ENCODE measurements around the gene PTPRN2.
"Not testable (repeated sequence)": the region's sequence is repeated elsewhere in the genome, so short reads cannot be mapped to it uniquely, and the experiment has no call there.

PTPRN2 gene

DNA sequence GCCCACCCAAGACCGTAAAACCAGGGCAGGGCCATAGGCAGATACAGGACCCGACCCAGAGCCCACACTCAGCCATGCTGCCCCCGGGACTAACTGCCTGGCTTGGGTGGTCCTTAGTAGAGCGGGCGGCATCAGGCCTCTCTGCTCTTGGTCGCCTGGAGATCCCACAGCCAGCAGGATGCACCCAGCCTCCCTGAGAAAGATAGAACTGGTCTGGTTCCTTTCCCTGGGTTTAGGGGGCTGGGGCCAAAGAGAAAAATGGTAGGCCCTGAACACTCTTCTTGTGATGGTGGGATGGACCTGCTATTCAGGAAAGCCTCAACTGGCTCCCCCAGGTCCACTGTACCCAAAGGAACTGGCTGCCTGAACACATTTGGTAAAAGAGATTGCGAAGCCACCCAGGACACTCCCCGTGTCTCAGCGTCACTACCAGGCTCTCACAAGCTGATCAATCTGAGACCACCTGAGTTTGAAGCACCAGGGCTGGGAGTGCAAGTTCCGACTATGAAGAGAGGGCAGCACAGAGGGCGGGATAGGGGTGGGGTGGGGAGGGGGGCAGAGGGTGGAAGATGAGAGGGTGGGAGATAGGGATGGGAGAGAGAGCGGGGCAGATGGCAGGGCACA lies 659.3 kb downstream of the PTPRN2 start:
- no peak for DNase-seq

DNA sequence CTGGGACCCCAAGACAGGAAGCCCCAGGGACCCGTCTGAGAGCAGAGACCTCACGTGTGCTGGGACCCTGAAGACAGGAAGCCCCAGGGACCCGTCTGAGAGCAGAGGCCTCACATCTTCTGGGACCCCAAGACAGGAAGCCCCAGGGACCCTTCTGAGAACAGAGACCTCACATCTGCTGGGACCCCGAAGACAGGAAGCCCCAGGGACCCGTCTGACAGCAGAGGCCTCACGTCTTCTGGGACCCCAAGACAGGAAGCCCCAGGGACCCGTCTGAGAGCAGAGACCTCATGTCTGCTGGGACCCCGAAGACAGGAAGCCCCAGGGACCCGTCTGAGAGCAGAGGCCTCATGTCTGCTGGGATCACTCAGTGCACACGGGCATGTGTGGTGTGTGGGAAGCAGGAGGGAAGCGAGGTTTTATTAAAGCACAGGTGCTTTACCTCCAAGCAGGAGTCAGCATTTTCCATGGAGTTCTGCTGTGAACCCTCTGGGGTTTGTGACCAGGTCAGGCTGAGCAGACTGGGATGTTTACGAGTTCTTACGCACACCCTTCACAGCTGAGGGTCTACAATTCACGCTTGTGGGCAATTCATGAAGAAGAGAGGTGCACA lies 660.2 kb downstream of the PTPRN2 start:
- no peak for DNase-seq

DNA sequence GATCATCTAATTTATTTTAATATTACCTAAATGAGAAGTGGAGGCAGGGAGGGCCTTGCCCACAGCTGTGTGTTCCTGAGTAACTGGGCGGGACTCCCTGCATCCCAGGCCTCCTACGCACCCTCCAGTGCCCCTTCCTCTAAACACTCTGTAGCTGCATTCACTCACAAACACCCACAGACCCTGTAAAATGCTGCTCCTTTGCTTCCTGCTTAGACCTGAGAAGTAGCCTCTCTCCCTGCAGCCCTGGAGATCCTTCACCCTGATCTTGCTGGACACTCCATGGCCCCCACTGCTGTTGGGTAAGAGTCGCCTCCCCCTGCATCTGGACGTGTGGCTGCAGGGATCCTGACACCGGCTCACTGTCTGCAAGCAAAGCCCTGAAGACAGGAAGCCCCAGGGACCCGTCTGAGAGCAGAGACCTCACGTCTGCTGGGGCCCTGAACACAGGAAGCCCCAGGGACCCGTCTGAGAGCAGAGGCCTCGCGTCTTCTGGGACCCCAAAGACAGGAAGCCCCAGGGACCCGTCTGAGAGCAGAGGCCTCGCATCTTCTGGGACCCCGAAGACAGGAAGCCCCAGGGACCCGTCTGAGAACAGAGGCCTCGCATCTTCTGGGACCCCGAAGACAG lies 661.0 kb downstream of the PTPRN2 start:
- no peak for DNase-seq

DNA sequence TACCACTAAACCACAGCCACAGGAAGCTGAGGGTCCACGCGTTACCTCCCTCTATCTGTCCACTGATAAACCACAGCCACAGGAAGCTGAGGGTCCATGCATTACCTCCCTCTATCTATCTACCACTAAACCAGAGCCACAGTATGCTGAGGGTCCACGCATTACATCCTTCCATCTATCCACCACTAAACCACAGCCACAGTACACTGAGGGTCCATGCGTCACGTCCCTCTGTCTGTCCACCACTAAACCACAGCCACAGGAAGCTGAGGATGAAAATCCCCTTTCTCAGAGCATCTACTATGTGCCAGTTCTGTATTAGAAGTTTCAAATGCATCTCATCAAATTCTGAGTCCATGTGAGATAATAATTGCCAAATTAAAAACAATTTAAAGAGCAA lies 661.5 kb downstream of the PTPRN2 start:
- DNase-seq, result no peak

DNA sequence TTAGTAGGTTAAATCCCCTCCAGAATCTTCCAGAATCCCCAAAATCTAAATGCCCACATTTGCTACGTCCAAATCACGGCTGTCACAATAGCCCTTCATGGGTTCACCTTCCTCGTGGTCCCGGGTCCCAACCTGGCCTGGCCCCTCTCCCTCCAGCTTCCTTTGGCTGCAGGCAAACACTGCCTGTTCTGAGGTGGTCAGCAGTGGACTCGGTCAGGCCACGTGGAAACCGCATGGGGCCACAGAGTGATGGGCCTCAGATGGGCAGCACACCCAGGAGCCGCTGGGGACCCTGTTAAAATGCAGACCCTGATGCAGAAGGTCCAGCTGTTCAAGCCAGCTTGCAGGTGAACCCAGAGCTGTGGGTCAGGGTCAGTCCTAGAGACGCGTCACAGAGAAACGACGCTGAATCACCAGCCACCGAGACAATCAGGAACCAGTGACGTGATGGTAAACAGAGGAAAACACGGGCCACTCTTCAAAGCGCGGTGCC lies 662.2 kb downstream of the PTPRN2 start:
- no peak for DNase-seq

DNA sequence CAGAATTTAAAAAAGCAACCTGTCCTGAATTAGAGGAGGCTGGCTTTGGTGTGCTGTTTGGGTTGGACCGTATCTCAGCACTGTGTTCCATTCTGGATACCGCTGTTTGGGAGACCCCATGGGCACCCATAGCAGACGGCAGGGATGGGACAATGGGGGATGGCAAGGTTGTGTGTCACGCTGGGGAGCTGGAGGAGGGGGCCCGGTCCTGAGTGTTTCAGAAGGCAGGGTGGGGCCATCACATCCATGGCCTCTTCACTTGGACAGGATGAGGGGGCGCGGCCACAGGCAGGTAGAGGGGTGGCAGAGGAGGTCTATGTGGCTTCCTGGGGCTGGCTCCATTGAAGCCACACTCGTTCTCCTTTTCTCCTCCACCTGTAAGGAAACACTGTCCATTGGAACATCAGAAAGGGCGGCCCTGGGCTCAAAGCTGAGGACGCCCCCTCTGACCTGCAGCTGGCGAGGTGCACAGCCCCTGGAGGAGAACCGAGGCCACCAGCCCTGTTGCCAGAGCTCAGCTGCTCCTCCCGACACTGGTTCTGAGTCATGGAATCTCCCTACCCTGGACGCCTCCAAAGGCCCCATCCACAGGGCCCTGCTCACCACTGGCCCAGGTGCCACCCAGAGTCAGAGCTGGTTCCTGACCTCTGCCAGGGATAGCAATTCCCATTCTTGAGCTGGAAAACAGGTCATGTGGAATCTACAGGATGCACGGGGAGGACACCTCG lies 663.6 kb downstream of the PTPRN2 start:
- DNase-seq, result no peak

DNA sequence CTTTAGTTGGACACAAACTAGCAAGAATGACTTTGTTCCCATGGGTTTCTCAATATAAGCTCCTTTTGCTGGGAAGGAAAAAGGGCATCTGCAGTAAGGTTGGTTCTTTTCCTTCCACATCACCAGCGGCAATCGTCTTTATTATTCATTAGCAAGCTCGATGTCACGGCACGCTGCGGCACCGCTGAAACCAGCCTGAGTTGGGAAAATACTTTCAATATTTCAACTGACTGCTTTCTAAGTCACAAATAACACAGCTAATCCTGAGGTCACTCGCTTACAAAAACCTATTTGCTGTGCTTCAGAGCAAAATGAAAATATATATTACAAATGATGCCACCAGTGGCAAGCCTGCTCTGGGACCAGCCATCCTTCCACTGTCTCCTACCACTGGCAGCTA lies 665.0 kb downstream of the PTPRN2 start:
- DNase-seq, result no peak

DNA sequence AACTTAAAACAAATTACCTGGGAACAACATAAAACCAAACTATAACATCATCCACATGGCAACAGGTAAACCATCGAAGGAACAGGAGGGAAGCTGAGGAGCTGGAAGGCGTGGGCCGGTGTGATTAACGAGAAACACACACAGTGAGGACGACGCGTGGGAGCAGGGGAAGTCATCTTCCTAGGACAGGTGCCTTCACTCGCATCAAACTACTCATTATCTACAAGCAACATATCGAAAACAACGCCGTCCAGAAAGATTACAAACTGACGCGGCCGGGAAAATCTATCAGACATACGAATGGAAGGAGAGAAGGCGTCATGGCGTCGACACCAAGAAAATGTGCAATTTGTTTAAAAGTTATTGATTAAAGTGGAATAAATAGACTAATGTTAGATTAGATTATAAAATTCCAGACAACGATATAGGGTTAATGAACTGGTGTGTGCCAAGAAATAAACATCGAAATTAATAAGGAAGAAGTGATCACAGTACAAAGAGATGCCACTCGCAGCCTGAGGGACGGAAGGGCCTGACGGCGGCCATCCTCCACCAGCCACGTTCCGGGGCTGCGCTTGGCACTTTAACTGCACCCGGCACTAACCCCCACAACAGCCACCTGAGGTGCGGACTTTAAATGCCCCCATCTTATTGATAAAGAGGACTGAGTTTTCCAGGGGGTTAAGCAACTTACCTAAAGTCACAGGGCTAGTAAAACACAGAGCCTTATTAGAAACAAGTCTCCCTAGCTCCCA lies 669.1 kb downstream of the PTPRN2 start:
- DNase-seq, result no peak

DNA sequence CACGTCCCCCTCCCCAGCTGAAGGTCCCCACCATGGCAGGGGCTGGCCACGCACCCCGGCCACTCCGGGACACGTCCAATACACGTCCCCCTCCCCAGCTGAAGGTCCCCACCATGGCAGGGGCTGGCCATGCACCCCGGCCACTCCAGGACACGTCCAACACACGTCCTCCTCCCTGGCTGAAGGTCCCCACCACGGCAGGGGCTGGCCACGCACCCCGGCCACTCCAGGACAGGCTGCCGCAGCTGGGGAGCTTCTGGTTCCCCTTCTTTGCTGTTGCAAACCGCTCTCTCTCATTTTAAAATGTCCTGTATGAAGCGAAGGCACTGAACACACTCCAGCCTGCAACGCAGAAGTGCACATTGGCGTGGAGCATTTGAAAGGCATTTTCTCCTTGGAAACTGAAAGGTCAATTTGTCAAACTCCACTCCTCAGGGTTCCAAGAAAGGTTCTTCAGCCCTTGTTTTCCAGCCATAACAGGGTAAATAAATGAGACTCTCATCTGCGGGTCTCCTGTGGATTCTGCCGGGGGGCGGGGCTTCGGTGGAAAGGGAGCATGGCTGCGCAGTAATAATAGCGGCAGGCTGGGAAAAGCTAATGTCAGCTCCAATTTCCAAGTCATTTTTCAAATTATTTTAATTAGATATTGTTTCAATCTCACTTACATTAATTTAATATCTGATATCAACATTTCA lies 670.5 kb downstream of the PTPRN2 start:
- no peak for DNase-seq

DNA sequence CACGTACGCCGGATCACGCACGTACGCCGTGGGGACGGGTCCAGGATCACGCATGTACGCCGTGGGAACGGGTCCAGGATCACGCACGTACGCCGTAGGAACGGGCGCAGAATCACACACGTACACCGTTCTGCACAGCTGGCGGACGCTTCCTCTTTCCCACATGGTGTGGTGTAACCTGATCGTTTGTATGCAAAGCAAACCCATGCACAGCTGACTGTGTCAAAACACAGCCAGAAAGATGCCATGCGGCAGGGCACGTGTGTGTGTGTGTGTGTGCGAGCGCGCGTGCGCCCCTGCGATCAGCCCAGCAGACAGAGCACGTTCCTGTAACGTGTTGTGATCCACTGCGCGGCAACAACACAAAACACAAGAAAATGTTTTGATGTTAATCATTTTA lies 677.2 kb downstream of the PTPRN2 start:
- no peak for DNase-seq

DNA sequence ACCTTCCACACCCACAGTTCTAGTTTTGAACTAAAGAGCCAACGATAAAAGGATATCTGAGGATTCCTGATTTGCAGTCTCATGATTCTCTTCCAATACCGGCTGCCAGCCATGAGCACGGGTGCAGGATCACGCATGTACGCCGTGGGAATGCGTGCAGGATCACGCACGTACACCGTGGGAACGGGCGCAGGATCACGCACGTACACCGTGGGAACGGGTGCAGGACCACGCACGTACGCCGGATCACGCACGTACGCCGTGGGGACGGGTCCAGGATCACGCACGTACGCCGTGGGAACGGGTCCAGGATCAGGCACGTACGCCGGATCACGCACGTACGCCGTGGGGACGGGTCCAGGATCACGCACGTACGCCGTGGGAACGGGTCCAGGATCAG lies 677.6 kb downstream of the PTPRN2 start:
- DNase-seq, result not testable (repeated sequence)

DNA sequence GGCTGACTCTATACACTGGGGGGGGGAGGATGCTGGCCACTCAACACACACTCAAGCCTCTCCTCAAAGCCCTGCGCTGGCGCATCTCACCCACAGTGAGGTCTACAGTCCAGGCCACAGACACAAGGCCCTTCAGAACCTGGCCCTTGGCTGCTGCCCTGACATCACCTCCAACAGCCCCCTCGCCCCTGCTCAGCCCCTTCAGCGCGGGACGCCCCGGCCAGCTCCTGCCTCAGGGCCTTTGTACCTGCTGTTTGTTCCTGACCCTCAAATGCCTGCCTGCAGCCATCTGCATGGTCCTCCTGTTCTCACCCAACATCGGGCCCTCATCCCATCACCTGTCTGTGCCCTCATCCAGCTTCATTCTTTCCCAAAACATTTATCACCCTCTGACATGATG lies 678.3 kb downstream of the PTPRN2 start:
- DNase-seq, result no peak

DNA sequence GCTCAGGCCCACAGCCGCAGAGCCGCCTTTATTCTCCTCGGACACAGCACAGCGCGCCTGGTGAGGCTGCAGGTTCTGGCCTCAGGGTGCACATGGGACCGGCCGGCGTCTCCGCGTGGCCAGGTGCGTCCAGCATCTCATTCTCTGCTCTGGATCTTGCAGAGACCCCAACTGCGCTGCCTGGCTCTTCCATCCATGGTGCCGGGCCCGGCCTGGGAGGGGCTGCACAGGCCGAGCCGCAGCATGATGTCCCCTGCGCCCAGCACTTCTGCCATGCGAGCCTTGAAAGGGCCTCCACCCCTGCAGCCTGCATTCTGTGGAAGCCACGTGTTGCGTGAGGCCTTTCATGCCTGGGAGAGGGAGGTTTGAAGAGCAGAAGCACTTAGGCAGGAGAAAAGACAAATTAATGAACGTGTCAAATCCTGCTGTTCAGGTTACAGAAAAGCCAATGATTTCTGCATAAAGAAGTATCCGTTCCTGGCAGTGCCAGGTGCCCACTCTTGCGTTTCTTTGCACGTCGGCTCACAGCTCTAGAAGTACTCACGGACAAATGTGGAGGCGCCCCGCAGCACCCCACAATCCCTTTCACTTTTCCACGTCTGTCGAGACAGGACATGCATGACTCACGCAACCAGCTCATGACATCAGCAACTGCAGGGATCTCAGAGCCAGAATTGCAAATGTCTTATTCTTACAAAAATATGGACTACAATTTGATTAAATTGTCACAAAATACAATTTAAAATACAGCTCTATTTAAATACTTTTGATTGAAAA lies 679.4 kb downstream of the PTPRN2 start:
- DNase-seq, result no peak

DNA sequence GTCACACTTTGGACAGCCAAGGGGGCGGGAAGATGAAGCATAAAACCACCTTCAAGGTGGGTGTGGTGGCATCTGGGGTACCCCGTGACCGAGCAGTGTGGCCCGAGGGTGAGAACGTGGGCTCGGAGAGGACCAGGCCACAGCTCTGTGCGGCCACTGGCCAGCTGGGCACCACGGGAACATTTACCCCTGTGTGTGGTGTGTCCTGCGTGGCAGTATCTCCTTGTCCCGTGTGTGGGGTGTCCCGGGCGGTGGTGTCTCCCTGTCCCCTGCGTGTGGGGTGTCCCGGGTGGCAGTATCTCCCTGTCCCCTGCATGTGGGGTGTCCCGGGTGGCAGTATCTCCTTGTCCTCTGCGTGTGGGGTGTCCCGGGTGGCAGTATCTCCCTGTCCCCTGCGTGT lies 680.5 kb downstream of the PTPRN2 start:
- no peak for DNase-seq

DNA sequence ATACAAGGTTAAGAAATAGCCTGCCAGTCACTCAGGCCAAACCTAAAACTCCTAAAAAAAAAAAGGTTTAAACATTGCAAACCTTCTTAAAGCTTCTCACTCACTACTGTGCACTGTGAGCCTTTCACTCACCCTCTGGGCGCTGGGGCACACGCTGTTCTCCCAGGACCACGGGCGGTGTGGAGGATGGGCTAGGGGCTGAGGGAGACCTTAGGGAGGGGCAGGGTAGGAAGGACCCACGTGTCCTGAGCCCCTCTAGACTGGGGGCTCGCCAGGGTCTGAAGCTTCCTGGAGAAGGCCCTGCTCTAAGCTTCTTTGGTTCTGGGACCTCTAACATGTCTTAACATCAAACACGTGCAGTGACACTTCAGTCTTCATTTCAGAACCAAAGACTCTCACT lies 681.0 kb downstream of the PTPRN2 start:
- DNase-seq, result no peak

DNA sequence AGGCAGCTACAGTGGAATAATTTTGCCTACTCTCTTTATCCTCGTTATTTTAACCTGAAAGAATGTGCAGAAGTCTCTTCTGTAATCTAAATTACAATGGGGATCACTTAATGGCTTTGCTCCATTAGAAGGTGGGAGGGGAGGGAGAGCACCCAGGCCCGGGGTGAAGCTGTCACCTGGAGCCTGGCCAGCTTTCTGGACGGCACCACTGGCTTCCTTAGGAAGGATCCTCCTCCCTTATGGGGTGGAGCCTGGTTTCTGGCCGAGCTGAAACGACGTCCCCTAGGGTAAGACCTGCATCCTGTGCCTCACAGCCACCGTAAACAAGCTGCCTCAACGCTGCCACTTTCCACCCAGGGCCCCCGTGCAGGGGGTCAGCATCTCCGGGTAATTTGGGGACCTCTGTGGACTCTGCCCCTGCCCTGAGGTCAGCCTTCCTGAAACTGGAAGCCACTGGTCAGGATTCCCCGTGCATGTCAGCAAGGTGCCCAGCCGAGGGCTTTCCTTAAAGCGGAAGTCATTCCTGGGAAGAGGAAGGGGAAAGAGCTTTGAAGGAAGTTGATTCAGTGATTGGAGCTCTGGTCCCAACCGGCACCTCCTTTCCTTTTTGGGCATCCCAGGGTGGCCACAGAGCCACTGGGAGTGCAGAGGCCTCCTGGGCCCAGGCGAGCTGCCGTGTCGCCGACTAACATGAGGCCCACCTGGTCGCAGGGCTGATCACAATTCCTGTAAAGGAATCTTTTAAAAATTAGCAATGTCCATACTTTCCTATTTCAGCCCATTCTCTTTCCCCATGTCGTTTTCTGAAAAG lies 681.8 kb downstream of the PTPRN2 start:
- DNase-seq, result no peak

DNA sequence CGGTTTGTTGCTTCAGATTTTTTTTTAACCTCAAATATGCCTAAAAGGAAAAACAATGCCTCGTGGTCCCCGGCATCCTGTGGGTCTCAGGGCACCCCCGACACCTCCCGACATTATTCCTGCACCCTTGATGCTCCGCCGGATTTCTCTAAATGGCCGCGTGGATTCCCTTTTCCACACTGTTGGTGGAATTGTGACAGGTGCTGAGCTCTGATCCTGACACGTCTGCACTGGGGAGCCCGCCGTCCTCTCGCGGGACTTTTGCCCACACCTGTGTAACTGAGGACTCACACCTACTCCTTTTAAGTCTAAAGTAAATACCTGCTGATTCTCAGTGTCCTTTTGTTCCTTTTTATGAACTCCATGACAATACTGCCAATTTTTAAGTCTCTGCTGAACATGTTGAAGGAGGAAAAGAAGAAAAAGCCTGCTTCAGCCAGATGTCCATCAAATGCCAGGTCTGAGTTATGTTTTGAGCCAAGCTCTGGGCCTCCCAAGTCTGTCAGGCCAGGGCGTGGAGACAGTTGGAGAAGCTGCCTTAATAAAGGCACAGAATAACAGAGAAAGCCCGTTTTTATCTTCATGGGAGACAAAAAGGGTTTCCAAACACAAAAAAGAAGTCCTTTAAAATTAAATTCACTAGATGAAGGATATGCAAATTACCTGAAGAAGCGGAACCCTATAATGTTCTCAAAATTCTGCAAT lies 682.6 kb downstream of the PTPRN2 start:
- no peak for DNase-seq

DNA sequence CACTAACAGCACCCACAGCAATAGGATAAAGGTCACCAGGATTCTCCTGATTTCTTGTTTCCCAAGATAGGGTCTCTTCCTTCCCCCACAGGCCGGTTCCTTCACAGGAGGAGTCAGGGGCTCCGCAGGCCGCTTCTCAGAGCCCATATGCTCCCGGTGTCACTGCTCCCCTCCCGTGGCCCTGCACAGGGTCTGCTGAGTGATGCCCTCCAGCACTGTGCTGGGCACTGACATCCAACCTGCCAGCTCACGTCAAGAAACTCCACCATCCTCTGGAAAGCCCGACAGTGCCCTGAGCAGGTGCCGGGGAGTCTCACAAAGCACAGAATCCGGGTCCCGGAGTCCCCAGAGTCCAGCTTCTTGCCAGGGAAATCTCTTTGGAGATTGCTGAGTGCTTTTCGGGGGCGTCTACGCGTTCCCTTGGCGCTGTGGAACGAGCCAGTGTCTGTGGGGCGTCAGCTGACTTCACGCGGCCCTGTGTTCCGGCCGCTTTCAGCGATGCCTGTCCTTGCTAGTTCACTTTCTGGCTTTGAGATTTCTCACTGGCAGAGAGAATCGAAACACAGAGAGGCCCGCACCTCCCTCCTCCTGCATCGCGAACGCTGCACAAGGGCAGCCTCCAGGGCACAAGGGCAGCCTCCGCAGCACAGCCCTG lies 683.3 kb downstream of the PTPRN2 start:
- DNase-seq, result no peak

DNA sequence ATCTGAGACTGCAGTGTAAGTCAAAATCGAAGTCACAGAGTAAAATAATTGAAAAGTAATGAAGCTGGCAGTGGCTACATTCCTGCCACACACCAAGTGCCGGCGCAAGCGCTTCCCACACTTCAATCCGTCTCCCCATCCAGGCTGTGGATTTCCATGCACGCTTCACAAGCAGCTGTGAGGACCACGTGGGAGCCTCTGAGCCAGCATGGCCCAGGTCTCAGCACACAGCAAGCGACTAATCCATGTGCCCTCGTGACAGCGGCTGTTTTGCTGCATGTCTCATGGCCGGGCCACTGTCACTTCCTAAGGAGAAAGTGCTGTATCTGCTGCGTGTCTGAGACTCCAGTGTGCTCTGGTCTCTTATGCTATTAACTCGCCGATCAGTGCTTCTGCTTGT lies 683.9 kb downstream of the PTPRN2 start:
- no peak for DNase-seq

DNA sequence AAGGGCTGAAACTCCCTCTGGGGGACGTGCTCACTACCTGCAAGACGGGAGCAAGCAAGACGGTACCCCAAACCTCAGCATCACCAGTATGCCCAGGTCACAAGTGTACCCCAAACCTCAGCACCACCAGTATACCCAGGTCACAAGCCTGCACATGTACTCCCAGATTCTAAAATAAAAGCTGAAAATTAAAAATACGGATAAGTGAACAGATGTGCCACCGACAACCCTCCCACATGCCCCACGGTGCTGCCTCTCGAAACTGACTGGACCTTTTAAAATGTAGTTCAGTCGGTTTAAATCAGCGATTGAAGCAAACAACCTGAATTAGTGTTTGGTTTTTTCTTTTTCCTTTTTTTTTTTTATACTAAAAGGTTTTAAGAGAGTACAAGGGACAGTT lies 684.3 kb downstream of the PTPRN2 start:
- DNase-seq, result no peak
